HG02759 (cell line): Measurements from ENCODE around the gene EEF1B2.
"Not testable (repeated sequence)": the region's sequence is repeated elsewhere in the genome, so short reads cannot be mapped to it uniquely, and the experiment has no call there.

Experiments
- ATAC-seq: cut with Tn5 transposase; IDR thresholded peaks from one replicate; pipeline ENCODE4 v1.9.1; 2021; ENCODE audit warnings: mild to moderate bottlenecking, moderate library complexity; ENCODE audit not compliant: unreplicated experiment

The EEF1B2 gene

GRCh38 chr2:206159346-206160124 lies at the start of gene EEF1B2, which contains the start of gene NDUFS1:
EEF1B2 (plus strand) TSS chr2:206159895; CDS start chr2:206159980, 85 bp downstream.
NDUFS1 (minus strand) TSS chr2:206159444; CDS start chr2:206153678, 5,766 bp downstream.
- ATAC-seq: peak; percentile 89

GRCh38 chr2:206112108-206112507 lies 47.6 kb upstream of the EEF1B2 start:
- ATAC-seq: no peak

GRCh38 chr2:206112846-206113547 lies 46.7 kb upstream of the EEF1B2 start:
- ATAC-seq: no peak

GRCh38 chr2:206115026-206115578 lies 44.6 kb upstream of the EEF1B2 start:
- ATAC-seq: no peak

- no peak for ATAC-seq
These were observed 43.4 kb upstream of the EEF1B2 start for GRCh38 chr2:206116278-206116677.

GRCh38 chr2:206122569-206122968 lies 37.1 kb upstream of the EEF1B2 start:
- ATAC-seq: not testable (repeated sequence)

GRCh38 chr2:206125901-206126300 lies 33.8 kb upstream of the EEF1B2 start:
- no peak for ATAC-seq

- no peak for ATAC-seq
These were observed 32.0 kb upstream of the EEF1B2 start for GRCh38 chr2:206127656-206128055.

- ATAC-seq: no peak
These were observed 16.2 kb upstream of the EEF1B2 start for GRCh38 chr2:206143451-206143850.

GRCh38 chr2:206144383-206144782 lies 15.3 kb upstream of the EEF1B2 start:
- no peak for ATAC-seq

- ATAC-seq: no peak
These were observed 14.0 kb upstream of the EEF1B2 start for GRCh38 chr2:206145665-206146064.

GRCh38 chr2:206149330-206149729 lies 10.4 kb upstream of the EEF1B2 start:
- ATAC-seq: no peak

GRCh38 chr2:206150168-206150567 lies 9.5 kb upstream of the EEF1B2 start:
- no peak for ATAC-seq

GRCh38 chr2:206150631-206151030 lies 9.1 kb upstream of the EEF1B2 start:
- no peak for ATAC-seq

- peak; percentile 52 for ATAC-seq
These were observed 5.5 kb upstream of the EEF1B2 start for GRCh38 chr2:206154197-206154596.

GRCh38 chr2:206157014-206157413 lies 2.7 kb upstream of the EEF1B2 start:
- ATAC-seq: not testable (repeated sequence)

- peak; percentile 18 for ATAC-seq
These were observed 941 bp upstream of the EEF1B2 start for GRCh38 chr2:206158563-206159345.

GRCh38 chr2:206160125-206160806 lies 571 bp downstream of the EEF1B2 start:
- peak; percentile 57 for ATAC-seq

- no peak for ATAC-seq
These were observed 1.1 kb downstream of the EEF1B2 start for GRCh38 chr2:206160807-206161179.

- ATAC-seq: not testable (repeated sequence)
These were observed 2.7 kb downstream of the EEF1B2 start for GRCh38 chr2:206162401-206162800.
